ENCODE data around the gene LHX4.

GRCh38 chr1:180208264-180208663 lies 21.8 kb upstream of the LHX4 start:
- TF ChIP-seq CTCF (IDR thresholded peaks at IDR 0.05) (no peak), POLR2A (IDR thresholded peaks at IDR 0.05) (no peak)

All from transverse colon (tissue), 3 donors.